SIG-M5 treated with dmso at 0.1 percent for 504 hours (cell line): ENCODE measurements around the gene SLC24A3.

ENCODE experiments used
- DNase-seq: peaks from one replicate; lab custom pipeline; 2025; ENCODE audit not compliant: unreplicated experiment; lab: John Stamatoyannopoulos, UW

The SLC24A3 gene

DNA sequence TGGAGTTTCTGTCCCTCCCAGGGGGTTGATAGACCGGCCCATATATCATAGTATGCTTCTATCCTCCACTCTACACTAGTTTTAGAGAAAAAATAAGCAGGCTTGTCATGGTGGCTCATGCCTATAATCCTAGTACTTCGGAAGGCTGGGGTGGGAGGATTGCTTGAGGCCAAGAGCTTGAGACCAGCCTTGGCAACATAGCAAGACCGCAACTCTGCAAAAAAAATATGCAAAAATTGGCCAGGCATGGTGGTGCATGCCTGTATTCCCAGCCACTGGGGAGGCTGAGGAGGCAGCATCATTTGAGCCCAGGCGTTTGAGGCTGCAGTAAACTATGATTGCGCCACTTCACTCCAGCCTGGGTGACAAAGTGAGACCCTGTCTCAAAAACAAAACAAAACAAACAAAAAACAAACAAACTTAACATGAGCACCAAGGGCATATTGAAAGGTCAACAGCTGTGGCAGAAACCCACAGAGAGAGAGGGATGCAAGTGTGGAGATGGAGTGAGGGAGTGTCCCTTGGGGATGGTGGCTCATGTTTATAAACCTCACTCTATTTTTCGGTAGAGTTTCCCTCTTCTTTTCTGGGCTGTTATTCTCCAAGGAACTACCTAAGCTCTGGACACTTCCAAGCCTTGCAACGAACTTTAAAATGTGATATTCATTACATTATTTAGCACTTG, 24.1 kb downstream of the SLC24A3 start:
- no peak for DNase-seq

DNA sequence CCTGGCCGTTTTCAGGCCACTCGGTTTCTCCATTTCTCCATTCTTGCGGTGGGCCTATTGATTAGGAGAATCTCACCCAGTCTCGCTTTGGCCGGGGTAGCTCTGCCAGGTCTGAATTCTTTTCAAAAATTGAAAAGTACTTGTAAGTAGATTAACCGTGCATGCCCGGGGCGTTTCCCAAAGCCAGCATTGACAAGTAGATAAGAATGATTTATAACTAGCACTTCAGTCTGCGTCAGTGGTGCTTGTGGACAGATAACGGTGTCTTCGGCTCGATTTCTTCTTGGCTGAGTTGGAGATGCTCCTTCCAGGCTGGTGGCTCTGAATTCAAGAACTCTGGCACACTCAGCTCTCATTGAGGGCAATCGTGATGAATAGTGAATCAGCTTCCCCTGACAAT, 29.0 kb downstream of the SLC24A3 start:
- no peak for DNase-seq

DNA sequence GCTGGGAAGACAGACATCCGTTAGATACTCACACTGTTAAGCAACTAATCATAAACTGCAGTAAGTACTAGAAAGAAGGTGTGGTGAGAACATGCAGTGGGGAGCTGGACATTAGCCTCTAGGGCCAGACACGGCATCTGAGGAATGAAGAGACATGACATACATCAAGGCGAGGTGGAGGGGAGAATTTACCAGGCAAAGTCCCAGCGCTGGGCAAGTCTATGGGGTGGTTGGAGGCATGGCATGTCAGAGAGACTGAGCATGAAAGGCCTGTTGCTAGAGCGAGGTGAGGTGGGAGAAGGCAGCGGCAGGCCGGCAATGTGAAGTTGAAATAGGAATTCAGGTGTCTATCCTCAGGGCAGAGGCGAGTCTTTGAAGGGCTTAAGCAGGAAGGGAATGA, 31.8 kb downstream of the SLC24A3 start:
- no peak for DNase-seq

DNA sequence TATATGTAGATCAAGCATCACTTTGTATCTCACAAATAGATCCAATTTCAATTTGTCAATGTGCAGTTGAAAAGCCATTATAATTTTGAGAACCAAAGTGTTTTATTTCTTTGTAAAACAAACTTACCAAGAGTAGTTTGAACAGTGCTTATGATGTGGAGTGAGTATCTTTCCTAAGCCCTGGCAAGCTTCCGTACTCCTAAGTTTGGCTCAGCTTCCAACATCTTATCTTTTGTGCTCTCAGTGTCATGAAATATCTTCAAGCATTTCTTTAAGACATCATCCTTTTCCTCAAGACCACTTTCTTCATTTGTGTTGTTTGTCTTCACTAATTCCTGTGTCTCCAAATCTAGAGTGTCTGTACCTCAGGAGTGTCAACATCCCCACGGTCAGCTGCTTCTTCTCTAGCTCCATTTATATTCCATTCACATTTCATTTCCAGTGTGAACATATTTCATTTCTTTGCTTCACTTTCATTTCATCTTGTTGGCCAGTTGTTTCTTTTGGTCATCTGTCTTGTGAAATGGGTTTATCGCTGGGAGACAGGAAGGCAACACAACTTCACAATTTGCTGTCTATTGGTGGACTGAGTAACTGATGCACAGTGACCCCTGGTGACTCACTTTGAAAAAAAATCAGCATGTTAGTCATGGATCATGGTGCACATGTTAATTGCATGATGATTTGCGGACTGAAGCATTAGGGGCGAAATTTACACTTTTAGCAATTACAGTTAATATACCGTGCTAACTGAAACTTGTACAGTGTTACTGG, 36.9 kb downstream of the SLC24A3 start:
- DNase-seq, result peak; percentile 10

DNA sequence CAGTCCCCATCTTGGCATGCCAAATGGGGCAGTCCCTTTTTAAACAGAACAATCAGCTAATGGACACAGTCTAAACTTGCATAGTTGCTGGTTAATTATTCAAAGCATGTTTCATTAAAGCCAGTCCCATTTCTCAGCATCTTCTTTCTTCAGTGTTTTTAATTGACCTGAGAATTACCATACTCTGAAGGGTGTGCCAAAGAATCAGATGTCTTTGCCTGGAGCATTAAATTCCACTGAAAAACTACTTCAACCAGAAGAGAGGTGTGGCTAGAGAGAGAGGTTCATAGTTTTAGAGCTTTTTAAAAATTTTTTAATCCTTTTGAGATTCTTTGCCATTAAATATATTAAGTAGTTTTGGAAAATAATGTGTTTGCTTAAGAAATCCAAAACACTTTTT, 37.9 kb downstream of the SLC24A3 start:
- DNase-seq, result no peak

DNA sequence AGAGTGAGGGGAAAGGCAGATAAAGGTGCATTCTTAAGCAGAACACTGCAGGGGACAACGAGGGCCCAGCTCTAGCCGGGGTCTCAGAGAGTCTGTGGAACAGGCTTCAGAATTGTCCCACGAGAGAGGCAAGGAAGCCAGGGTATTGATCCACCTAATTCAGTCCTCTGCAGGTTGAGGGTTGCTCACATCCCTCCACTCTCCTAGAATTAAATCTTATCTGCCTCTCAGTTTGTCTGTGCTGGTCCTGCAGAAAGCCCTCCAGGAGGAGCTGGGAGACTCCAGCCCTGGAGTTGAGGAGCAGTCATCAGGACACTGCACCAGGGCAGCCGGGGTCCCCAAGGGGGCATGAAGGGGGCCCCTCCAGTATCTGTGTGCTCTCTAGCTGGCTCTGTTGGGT, 39.1 kb downstream of the SLC24A3 start:
- DNase-seq, result no peak

DNA sequence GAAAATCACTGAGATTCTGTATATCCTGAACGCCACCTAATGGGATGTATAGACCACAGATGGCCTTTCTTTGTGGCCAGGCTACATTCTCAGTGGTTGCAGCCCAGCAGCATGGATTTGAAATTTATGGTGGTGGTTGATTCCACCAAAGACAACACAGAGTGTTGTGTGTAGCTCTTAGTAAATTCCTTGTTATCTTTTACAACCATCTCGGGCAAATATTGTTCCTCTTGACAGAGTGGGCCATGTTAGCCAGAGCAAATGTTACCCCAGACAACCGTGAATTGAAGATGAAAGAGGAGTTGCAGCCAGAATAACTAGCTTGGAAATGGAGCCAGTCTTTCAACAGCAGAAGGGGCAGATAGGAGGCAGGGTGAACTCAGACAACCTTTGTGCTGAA, 39.5 kb downstream of the SLC24A3 start:
- DNase-seq, result no peak

DNA sequence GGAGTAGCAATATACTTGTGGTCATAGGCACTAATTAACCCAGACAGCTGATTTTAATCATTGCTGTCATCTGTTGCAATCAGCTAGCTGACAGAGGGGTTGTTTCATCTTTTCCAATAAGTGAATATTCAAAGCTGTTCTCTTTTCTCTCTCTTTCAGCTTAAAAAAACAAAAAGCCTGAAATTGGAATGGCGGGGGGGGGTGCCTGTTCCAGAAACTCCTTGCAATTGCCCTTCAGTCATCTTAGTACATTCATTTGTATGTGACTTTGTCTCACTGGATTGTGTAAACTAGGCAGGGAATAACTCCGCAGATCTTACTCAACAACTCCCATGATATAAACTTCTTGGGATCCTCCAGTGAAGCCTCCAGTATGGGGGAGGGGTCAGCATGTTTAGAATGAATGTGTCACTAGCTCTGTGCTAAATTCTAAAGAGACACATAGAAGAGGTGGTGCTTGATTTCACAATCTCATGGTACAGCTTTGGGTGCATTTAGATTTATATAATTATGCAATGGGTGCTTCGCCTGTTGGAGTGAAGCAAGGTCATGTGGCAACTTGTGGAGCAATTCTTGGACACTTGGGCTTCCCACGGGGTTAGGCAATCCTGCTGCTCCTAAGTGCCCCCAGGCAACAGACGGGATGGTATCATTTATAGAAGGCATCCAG, 40.1 kb downstream of the SLC24A3 start:
- peak; percentile 96 for DNase-seq

DNA sequence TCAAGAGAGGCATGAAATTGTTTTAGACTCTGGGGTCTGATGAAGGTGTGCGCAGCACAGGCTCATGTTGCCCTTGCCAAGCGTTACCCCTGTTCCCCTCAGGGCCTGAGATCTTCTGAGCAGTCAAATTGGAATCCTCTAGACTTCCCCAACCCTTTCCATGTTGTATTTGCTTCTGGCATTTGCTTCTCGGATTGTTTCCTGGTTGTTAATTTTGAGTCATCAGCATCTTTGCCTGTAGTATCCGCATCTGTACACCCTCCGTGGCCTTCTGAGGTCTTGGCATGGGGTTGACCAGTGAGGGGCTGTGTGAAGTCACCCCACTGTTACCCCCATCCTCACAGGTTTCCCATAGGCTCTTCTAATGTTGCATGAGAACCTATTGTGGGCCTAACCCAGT, 40.9 kb downstream of the SLC24A3 start:
- no peak for DNase-seq

DNA sequence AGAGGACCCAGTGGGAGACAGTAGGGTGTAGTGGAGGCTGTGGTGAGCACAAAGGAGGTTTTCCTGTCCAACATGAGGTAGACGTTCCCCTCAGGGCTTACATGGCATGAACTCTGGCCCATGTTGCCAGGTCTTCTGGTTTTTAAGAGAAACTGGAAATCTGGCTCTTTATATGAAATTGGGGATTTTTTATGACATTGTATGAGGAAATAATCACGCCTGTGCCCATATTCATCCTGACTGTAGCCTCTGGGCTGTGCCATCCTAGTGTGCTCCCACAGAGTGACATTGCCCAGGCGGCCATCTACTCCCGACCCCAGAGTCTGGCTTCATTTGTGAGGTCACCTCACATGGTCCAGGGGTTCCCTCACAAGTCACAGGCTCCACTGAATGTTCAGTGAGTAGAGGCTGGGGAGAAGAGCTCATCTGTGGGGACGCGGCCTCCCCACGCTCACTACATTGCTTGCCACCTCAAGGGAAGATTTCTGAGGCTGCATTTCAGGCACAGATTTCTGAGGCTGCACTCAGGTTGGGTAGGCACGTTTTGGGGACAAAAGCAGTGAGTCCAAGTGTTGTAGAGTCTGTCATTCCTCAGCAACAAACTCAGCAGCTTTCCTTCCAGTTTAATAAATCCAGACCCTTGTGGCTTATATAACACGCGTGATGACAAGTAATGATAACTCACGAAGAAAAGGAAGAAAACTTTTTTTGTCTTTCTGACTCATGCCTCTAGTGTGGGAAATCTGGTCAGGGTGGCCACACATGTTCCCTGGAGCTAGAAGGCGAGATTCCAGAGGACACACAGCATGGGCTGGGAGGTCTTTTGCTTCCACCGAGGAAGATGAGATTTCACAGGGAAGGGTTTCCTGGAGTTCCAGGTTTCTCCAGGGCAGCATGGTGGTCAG, 41.7 kb downstream of the SLC24A3 start:
- DNase-seq, result no peak

DNA sequence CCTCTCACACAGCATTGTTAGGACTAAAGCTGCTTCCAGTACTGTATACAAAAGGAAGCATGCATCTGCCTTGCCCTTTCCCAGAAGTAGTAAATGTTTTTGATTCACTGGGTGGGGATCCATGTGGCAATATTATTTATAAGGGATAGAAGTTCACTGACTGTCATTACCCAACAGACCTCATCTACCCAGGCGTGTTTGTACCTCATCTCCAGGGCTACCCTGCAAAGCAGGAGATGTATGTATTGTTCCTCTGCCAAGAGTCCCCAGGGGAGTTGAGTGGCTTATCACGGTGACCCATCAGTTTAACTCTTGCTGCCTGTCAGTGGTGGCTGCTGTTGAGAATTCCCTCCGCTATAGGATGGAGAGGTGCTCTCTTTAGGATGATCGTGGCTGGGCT, 42.5 kb downstream of the SLC24A3 start:
- no peak for DNase-seq

DNA sequence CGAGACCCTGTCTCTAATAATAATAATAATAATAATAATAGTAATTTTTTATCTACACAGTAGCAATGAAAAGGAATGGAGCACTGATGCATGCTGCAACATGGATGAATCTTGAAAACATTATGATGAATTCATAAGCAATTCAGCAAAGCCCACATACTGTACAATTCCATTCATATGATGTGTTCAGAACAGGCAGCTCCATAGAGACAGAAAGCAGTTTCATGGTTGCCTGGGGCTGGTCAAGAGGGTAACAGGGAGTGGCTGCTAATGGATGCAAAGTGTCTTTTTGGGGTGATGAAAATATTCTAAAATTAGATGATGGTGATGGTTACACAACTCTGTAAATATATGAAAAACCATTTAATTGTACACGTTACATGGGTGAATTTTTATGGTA, 43.6 kb downstream of the SLC24A3 start:
- no peak for DNase-seq

DNA sequence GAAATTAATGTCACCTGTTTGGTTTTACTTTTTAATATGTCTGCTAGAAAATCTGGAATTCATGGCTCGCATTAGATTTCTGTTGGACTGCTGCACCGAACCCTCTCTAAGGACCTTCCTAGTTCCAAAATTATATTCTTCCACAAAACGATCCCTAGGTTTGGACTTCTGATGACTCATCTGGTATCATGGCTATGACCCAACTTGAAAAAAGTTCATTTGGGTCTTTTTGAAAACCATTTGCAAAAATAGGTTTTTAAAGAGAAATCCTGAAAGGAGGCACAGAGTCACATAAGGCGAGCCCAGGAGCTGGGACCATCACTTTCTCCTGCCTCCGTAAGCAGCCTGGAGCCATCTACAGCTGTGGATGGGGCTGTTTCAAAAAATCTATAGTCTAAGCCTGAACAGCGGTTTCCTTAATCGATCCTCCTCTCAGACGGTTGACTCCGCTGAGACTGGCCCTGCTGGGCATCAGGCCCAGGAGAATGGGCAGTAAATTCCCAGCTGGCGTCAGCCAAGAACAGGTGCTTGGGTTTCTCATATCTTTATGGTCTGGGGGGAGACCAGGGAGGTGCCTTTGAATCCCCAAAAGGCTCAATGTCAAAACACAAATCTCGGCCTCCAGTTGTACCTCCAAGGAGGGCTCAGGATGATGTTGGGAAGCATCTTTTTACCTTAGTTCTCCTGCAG, 44.6 kb downstream of the SLC24A3 start:
- no peak for DNase-seq

DNA sequence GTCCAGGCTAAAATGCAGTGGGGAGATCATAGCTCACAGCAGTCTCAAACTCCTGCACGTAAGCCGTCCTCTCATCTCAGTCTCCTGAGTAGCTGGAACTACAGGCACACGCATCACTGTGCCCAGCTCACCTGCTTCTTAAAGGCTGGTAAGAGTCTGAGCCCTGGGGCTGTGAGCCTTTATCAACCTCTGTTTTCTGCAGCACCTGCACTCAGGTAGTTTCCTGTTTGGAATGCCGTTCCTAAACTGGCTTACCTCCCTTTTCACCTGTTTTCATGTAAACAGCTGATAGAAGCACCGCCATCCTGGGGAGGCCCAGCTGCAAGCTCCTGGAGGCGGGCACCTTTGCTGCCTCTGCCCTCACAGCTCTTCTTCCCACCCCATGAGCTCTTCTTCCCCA, 45.4 kb downstream of the SLC24A3 start:
- no peak for DNase-seq

DNA sequence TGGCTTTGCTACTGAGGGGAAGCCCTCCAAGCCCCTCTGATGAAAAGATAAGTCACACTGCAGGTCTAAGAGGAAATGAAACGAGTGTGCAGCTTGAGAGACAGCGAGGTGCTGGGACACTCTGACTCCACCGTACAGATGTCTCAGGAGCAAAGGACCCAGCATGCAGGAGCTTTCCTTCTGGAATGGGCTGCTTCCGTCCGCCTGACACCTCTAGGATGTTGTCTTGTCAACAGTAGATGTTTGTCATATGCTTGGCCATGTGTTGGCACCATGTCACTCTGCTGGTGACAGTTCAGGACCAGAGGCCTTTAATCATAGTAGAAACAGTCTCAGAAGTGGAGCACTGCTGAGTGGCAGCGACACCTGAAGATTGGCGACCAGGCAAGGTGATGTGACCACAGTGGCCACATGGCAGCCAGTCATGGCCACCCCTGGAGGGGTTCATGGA, 46.7 kb downstream of the SLC24A3 start:
- no peak for DNase-seq

DNA sequence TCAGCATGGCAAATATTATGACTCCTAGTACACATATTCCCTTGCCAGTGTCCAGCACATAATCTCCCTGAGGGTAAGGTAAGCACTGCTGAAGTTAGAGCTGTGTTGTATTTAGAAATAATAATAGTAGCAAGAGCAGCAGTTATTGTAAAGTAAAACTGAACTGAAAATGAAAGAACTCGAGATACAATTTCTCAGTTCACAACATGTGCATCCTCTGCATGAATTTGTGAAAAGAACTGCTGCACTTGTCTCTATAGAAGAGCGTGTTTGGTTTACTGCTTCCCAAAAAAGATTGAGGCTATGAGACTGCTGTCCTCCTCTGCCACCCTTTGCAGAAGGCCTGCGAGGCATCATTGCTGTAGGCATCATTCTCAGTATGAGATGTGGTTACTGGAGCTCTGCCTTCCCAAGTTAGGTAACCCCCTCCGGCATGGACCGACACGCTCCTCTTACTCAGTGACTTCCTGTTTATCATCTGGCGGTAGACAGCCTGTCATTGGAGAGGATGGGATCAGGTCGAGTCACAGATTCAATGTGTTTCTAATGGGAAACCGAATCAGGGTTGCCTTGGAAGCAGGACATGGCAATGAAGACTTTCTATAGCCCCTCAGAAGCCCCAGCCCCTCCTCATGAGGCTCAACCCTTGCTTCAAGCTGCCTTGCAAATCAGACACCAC, 48.1 kb downstream of the SLC24A3 start:
- DNase-seq, result peak; percentile 60

DNA sequence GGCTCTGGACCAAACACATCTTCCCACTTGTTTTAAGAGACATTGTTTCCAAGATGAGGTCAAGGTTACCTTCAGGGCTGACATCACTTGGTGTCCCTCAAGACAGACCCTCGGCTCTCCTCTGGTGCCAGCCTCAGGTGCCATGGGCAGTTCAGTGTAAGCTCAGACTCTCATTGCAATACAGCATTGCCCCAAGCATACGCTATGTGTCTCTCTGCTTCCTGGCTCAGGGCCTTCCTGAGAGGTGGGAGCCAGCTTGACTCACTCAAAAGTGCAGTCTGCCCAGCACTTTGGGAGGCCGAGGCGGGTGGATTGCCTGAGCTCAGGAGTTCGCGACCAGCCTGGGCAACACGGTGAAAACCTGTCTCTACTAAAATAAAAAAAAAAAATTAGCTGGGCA, 51.7 kb downstream of the SLC24A3 start:
- no peak for DNase-seq

DNA sequence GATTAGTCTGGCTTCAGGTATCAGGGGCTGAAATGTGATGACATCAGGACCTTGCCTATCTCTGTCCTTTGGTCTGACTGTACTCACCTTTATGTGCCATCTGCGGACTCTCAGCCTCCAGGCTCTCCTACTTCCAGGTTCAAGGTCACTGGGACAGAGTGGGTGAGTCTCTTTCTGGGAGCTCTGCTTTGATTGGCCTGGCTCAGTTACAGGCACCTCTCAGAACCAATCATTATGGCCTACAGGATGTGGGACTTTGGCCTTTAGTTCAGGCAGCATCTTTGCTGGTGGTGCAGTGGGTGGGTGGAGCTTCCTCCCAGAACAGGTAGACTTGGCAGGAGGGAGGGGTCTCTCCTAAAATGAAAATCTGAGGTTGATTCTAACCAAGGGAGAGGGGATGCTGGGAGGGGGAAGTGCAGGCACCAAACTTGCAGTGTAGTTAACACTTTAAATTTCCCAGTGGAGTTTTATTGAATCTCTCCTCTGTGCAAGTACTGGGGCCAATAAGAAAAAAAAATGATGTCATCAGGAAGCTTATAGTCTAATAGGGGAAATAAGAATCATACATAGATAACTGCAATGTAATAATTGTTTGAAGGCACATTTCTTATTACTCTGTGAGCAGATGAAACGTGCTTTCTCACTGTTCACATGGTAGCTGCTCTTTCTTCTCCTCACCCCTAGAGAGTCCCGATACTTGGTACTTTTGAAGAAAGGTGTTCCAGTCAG, 53.4 kb downstream of the SLC24A3 start:
- DNase-seq, result no peak

DNA sequence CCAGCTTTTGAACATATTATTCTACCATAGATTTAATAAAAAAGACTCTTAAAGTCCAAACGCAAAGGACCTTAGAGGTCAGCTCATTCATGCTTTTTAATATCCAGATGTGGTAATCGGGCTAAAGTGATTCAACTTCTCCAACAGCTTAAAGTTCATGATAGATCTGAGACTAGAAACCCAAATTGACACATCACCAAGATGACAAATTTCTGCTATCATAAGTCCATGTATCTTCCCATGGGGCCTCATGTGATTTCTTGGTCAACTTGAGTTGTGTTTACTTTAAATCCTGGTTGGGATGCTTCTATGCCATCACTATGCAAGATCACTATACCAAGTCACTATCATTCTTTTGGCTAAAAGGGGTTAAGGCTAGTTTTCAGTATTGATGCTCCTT, 56.0 kb downstream of the SLC24A3 start:
- no peak for DNase-seq
